Small intestine (tissue), 16 donors: ENCODE measurements around the gene SLC25A6. TPM values are rescaled to one million over a fixed set of nuclear protein-coding genes. Genes with fewer than 3 reads are reported as not detected.

Experiments
- DNase-seq, 2 donors: peaks; one replicate each; pipeline versions ENCODE4 v3.0.0 to v3.0.0-alpha.2; 2013
- FAIRE-seq: peaks from 2 replicates; lab custom pipeline; 2012; peaks lifted over from hg19 to GRCh38; lab: Jason Lieb, UNC
- H3K27ac ChIP-seq, 3 donors: one replicate each; pipeline ENCODE4 v1.5.1; 2013; ENCODE audit warnings: low read length in 2 of 3, mild to moderate bottlenecking in 2 of 3, control low read depth in 1 of 3, inconsistent platforms in 1 of 3, low read depth in 1 of 3, moderate library complexity in 1 of 3
- H3K27me3 ChIP-seq, 3 donors: one replicate each; pipeline ENCODE4 v1.6.1; 2013; ENCODE audit warnings: low read length in 3 of 3, inconsistent platforms in 1 of 3; ENCODE audit not compliant: control insufficient read depth in 3 of 3, insufficient read depth in 3 of 3
- H3K36me3 ChIP-seq, 3 donors: one replicate each; pipeline ENCODE4 v1.6.1; 2013; ENCODE audit warnings: low read length in 3 of 3, inconsistent platforms in 1 of 3, low read depth in 1 of 3, mild to moderate bottlenecking in 1 of 3, moderate library complexity in 1 of 3; ENCODE audit not compliant: control insufficient read depth in 3 of 3, insufficient read depth in 2 of 3
- H3K4me1 ChIP-seq, 3 donors: one replicate each; pipeline ENCODE4 v1.6.1; 2013; ENCODE audit warnings: low read length in 2 of 3, inconsistent platforms in 1 of 3, low read depth in 1 of 3, mild to moderate bottlenecking in 1 of 3, moderate library complexity in 1 of 3; ENCODE audit not compliant: control insufficient read depth in 3 of 3, insufficient read depth in 2 of 3
- H3K4me3 ChIP-seq, 3 donors: one replicate each; pipeline ENCODE4 v1.5.1; 2013; ENCODE audit warnings: low read length in 3 of 3, control low read depth in 1 of 3, inconsistent platforms in 1 of 3, low read depth in 1 of 3, mild to moderate bottlenecking in 1 of 3, moderate library complexity in 1 of 3
- H3K9me3 ChIP-seq, 2 donors: one replicate each; pipeline ENCODE4 v1.6.1; 2013; ENCODE audit warnings: low read depth in 1 of 2, low read length in 1 of 2; ENCODE audit not compliant: control insufficient read depth in 2 of 2, insufficient read depth in 1 of 2
- WGBS, 3 donors: extraction: QIAGEN DNeasy Blood & Tissue Kit; methylation state at CpG; one replicate each; pipeline ENCODE4 v1.1.7; 2013; 5-methylcytosine and 5-hydroxymethylcytosine counted together
- long read RNA-seq, 10 donors: transcript quantifications; one replicate each; lab custom pipeline, GENCODE V29; 2026
- polyA plus RNA-seq, 4 donors: library from polyadenylated mRNA; stranded (reverse) in 3 of 4; unstranded in 1 of 4; fragments of 200-250 nt in 3 of 4; fragments of 120-200 nt in 1 of 4; gene quantifications; one replicate each; pipeline versions ENCODE4 v1.2.1 to v1.2.3, GENCODE V29; 2013
- donor health status: healthy with polysubstance abuse.
- donor health status: control.
- donor health status: control.
- donor health status: Bipolar disorder and iron deficiency.
- donor health status: healthy.

SLC25A6 gene
- polyA plus RNA-seq: 100 to 1,000 TPM; 448 to 770 (median 609) TPM
- long read RNA-seq, donor 1, transcript SLC25A6-201 (4 exons, 2,062 nt): major isoform, 746 of 939 reads
- long read RNA-seq, donor 1, partial matches to known transcripts: 157 of 939 reads
- long read RNA-seq, donor 1, other reads (novel, unspliced or antisense): 36 of 939 reads
- long read RNA-seq, donor 2, transcript SLC25A6-201 (4 exons, 2,062 nt): major isoform, 210 of 335 reads
- long read RNA-seq, donor 2, partial matches to known transcripts: 125 of 335 reads
- long read RNA-seq, donor 2, other reads (novel, unspliced or antisense): 0 of 335 reads
- long read RNA-seq, donor 3, transcript SLC25A6-201 (4 exons, 2,062 nt): major isoform, 188 of 350 reads
- long read RNA-seq, donor 3, partial matches to known transcripts: 161 of 350 reads
- long read RNA-seq, donor 3, other reads (novel, unspliced or antisense): 0 of 350 reads
- long read RNA-seq, donor 4, transcript SLC25A6-201 (4 exons, 2,062 nt): major isoform, 9 of 19 reads
- long read RNA-seq, donor 4, partial matches to known transcripts: 10 of 19 reads
- long read RNA-seq, donor 4, other reads (novel, unspliced or antisense): 0 of 19 reads
- long read RNA-seq, donor 5, transcript SLC25A6-201 (4 exons, 2,062 nt): major isoform, 84 of 204 reads
- long read RNA-seq, donor 5, partial matches to known transcripts: 120 of 204 reads
- long read RNA-seq, donor 5, other reads (novel, unspliced or antisense): 0 of 204 reads
- long read RNA-seq, donor 6, transcript SLC25A6-201 (4 exons, 2,062 nt): major isoform, 344 of 467 reads
- long read RNA-seq, donor 6, partial matches to known transcripts: 111 of 467 reads
- long read RNA-seq, donor 6, other reads (novel, unspliced or antisense): 12 of 467 reads
- long read RNA-seq, donor 7, transcript SLC25A6-201 (4 exons, 2,062 nt): major isoform, 499 of 644 reads
- long read RNA-seq, donor 7, partial matches to known transcripts: 135 of 644 reads
- long read RNA-seq, donor 7, other reads (novel, unspliced or antisense): 10 of 644 reads
- long read RNA-seq, donor 8, transcript SLC25A6-201 (4 exons, 2,062 nt): major isoform, 52 of 52 reads
- long read RNA-seq, donor 8, partial matches to known transcripts: 0 of 52 reads
- long read RNA-seq, donor 8, other reads (novel, unspliced or antisense): 0 of 52 reads
- long read RNA-seq, donor 9, transcript SLC25A6-201 (4 exons, 2,062 nt): major isoform, 85 of 103 reads
- long read RNA-seq, donor 9, partial matches to known transcripts: 18 of 103 reads
- long read RNA-seq, donor 9, other reads (novel, unspliced or antisense): 0 of 103 reads
- long read RNA-seq, donor 10, transcript SLC25A6-201 (4 exons, 2,062 nt): major isoform, 332 of 406 reads
- long read RNA-seq, donor 10, partial matches to known transcripts: 68 of 406 reads
- long read RNA-seq, donor 10, other reads (novel, unspliced or antisense): 6 of 406 reads

GRCh38 chrX:1391707-1392375 lies at the start of gene SLC25A6:
TSS of gene SLC25A6 (minus strand) at chrX:1392113. CDS start at chrX:1392009, 104 bp downstream.
- H3K27me3 ChIP-seq: no peaks in the 10 kb centered on the region
- H3K4me1 ChIP-seq: peaks cover 0 to 10% (median 0%) of the 10 kb centered on the region in 3 donors
- peak within 1 kb of the TSS; percentile 80 to 99 (median 91) for H3K4me3 ChIP-seq
- DNase-seq: peak; percentile 98 to 99
- WGBS, 3 donors: 1% methylated on average over 61 to 90 of the region's 90 CpGs
- H3K36me3 ChIP-seq: peaks cover 18 to 58% (median 28%) of the 10 kb centered on the region in 3 donors
- no peak for FAIRE-seq
- no peaks in the 10 kb centered on the region for H3K9me3 ChIP-seq
- peak within 1 kb of the TSS; percentile 88 to 100 (median 99) for H3K27ac ChIP-seq

GRCh38 chrX:1440506-1440905 lies 48.6 kb upstream of the SLC25A6 start:
- no peak overlapping the region for H3K27ac ChIP-seq
- H3K36me3 ChIP-seq: peaks cover 0 to 35% (median 2%) of the 10 kb centered on the region in 3 donors

GRCh38 chrX:1435241-1435895 lies 43.5 kb upstream of the SLC25A6 start:
- FAIRE-seq (no peak), DNase-seq (no peak)
- no peaks in the 10 kb centered on the region for H3K4me1 ChIP-seq
- no peak overlapping the region for H3K27ac ChIP-seq
- H3K4me3 ChIP-seq: no peak overlapping the region
- H3K27me3 ChIP-seq: no peaks in the 10 kb centered on the region
- H3K36me3 ChIP-seq: peaks cover 3 to 51% (median 6%) of the 10 kb centered on the region in 3 donors
- H3K9me3 ChIP-seq: peaks cover 0 to 21% of the 10 kb centered on the region in 2 donors
- WGBS, 3 donors: 92 to 96% (median 93%) methylated on average over 18 to 20 of the region's 20 CpGs

More at GRCh38 chrX:1440506-1440905, 48.6 kb upstream of the SLC25A6 start:
- Histone ChIP-seq H3K27me3 (no peaks in the 10 kb centered on the region), H3K4me1 (no peaks in the 10 kb centered on the region), H3K4me3 (no peak overlapping the region), H3K9me3 (peaks cover 0 to 53% of the 10 kb centered on the region in 2 donors)
- FAIRE-seq: peak; percentile 68
- no peak for DNase-seq
- WGBS, 3 donors: 97 to 99% (median 98%) methylated on average over 6 of the region's 6 CpGs

GRCh38 chrX:1434871-1435240 lies 42.9 kb upstream of the SLC25A6 start:
- 97 to 98% (median 98%) methylated on average over 22 of the region's 22 CpGs for WGBS, 3 donors
- DNase-seq (no peak), FAIRE-seq (no peak)
- peaks cover 3 to 52% (median 8%) of the 10 kb centered on the region in 3 donors for H3K36me3 ChIP-seq
- H3K4me3 ChIP-seq: no peak overlapping the region
- peaks cover 0 to 19% of the 10 kb centered on the region in 2 donors for H3K9me3 ChIP-seq
- H3K27me3 ChIP-seq: no peaks in the 10 kb centered on the region
- H3K27ac ChIP-seq: no peak overlapping the region
- no peaks in the 10 kb centered on the region for H3K4me1 ChIP-seq

GRCh38 chrX:1433646-1434357 lies 41.9 kb upstream of the SLC25A6 start:
- H3K27me3 ChIP-seq: no peaks in the 10 kb centered on the region

GRCh38 chrX:1430451-1430850 lies 38.5 kb upstream of the SLC25A6 start:
- Histone ChIP-seq H3K4me3 (no peak overlapping the region), H3K27me3 (no peaks in the 10 kb centered on the region), H3K4me1 (no peaks in the 10 kb centered on the region), H3K9me3 (peaks cover 0 to 5% of the 10 kb centered on the region in 2 donors), H3K27ac (no peak overlapping the region), H3K36me3 (peaks cover 3 to 40% (median 8%) of the 10 kb centered on the region in 3 donors)
- WGBS, 3 donors: 92 to 93% (median 93%) methylated on average over 10 of the region's 10 CpGs
- DNase-seq: no peak
- FAIRE-seq: no peak

More at GRCh38 chrX:1433646-1434357, 41.9 kb upstream of the SLC25A6 start:
- H3K9me3 ChIP-seq: peaks cover 0 to 11% of the 10 kb centered on the region in 2 donors
- no peak overlapping the region for H3K27ac ChIP-seq
- no peaks in the 10 kb centered on the region for H3K4me1 ChIP-seq
- no peak for DNase-seq
- FAIRE-seq: no peak
- H3K4me3 ChIP-seq: no peak overlapping the region
- peaks cover 3 to 49% (median 8%) of the 10 kb centered on the region in 3 donors for H3K36me3 ChIP-seq
- 92 to 96% (median 95%) methylated on average over 19 of the region's 19 CpGs for WGBS, 3 donors
